ENCODE results near the gene CPE.

DNA sequence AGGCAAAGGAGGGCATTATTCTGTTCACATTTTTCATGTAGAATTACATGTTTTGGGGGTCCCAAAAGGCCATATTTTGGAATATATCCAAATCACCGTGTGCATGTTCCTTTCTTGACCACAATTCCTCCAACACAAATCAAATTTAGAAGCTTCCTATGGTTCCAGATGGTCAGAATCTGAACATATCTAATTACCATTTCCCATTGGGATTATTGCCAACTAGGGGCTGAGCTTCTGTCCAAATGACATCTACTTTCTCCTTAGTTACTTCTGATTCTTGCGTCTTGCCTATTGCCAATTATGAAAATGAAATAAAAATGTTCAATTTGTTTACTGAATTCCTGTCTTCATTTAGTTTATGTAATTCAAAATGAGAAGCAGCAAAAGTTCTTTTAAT lies 163.7 kb downstream of the CPE start:
- TF ChIP-seq EP300 (IDR thresholded peaks at IDR 0.05; ENCODE audit: low read depth) (no peak), POLR2A (IDR thresholded peaks at IDR 0.05) (no peak), POLR2AphosphoS5 (IDR thresholded peaks at IDR 0.05) (no peak)
- TF ChIP-seq, protein P1, sequence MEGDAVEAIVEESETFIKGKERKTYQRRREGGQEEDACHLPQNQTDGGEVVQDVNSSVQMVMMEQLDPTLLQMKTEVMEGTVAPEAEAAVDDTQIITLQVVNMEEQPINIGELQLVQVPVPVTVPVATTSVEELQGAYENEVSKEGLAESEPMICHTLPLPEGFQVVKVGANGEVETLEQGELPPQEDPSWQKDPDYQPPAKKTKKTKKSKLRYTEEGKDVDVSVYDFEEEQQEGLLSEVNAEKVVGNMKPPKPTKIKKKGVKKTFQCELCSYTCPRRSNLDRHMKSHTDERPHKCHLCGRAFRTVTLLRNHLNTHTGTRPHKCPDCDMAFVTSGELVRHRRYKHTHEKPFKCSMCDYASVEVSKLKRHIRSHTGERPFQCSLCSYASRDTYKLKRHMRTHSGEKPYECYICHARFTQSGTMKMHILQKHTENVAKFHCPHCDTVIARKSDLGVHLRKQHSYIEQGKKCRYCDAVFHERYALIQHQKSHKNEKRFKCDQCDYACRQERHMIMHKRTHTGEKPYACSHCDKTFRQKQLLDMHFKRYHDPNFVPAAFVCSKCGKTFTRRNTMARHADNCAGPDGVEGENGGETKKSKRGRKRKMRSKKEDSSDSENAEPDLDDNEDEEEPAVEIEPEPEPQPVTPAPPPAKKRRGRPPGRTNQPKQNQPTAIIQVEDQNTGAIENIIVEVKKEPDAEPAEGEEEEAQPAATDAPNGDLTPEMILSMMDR (IDR thresholded peaks at IDR 0.05) = no peak

All from transverse colon (tissue), 4 donors.